GM21423 (cell line): ENCODE measurements around the gene ATP11C.
"Not testable (repeated sequence)": the region's sequence is repeated elsewhere in the genome, so short reads cannot be mapped to it uniquely, and the experiment has no call there.

ENCODE experiments used
- ATAC-seq: cut with Tn5 transposase; IDR thresholded peaks from one replicate; pipeline ENCODE4 v1.9.1; 2021; ENCODE audit warnings: mild to moderate bottlenecking, moderate library complexity; ENCODE audit not compliant: unreplicated experiment

The ATP11C gene

GRCh38 chrX:139736151-139736550 lies 196.7 kb downstream of the ATP11C start:
- ATAC-seq: no peak

GRCh38 chrX:139734996-139735395 lies 197.9 kb downstream of the ATP11C start:
- ATAC-seq: no peak

- peak; percentile 94 for ATAC-seq
These were observed 207.1 kb downstream of the ATP11C start for GRCh38 chrX:139725720-139726119.

GRCh38 chrX:139724626-139725025 lies 208.2 kb downstream of the ATP11C start:
- ATAC-seq: no peak

GRCh38 chrX:139720979-139721378 lies 211.9 kb downstream of the ATP11C start:
- no peak for ATAC-seq

- ATAC-seq: no peak
These were observed 212.7 kb downstream of the ATP11C start for GRCh38 chrX:139720136-139720535.

- ATAC-seq: no peak
These were observed 224.8 kb downstream of the ATP11C start, which contains the start of gene MCF2 for GRCh38 chrX:139708067-139708466. Gene MCF2, minus strand, starts transcription at chrX:139708167. Its CDS starts 56,423 bp downstream, at chrX:139651744.

- ATAC-seq: no peak
These were observed 230.2 kb downstream of the ATP11C start for GRCh38 chrX:139702658-139703057.

GRCh38 chrX:139692908-139693307 lies 239.9 kb downstream of the ATP11C start:
- no peak for ATAC-seq

GRCh38 chrX:139692506-139692849 lies 240.4 kb downstream of the ATP11C start:
- no peak for ATAC-seq

GRCh38 chrX:139691843-139692505 lies 240.9 kb downstream of the ATP11C start:
- no peak for ATAC-seq

- ATAC-seq: no peak
These were observed 241.4 kb downstream of the ATP11C start for GRCh38 chrX:139691493-139691842.

- ATAC-seq: not testable (repeated sequence)
These were observed 247.7 kb downstream of the ATP11C start for GRCh38 chrX:139685175-139685574.

- ATAC-seq: no peak
These were observed 252.5 kb downstream of the ATP11C start for GRCh38 chrX:139680356-139680755.
